GM23338 (cell line): ENCODE results near the gene SLC10A6. TPM values are rescaled to one million over a fixed set of nuclear protein-coding genes. Genes with fewer than 3 reads are reported as not detected.

Experiments used
- ATAC-seq: fragments of 200-7000 bp; cut with Tn5 transposase; 3 replicates; pipeline ENCODE4 v1.9.1; 2020
- DNase-seq: peaks from one replicate; pipeline ENCODE4 v3.0.0-alpha.2; 2015; ENCODE audit warnings: low spot score
- H2AFZ ChIP-seq: fragments of 200-600 bp; sonication (generic); 2 replicates; pipeline ENCODE4 v1.8.0; 2016; ENCODE audit warnings: antibody characterized with exemption, mild to moderate bottlenecking, moderate library complexity
- H3F3A ChIP-seq: fragments of 200-600 bp; sonication (generic); replicated peaks from 2 replicates; pipeline ENCODE4 v1.8.0; 2017; ENCODE audit warnings: antibody characterized with exemption, mixed run types, low read depth
- H3K27ac ChIP-seq: fragments of 200-600 bp; sonication (generic); 2 replicates; pipeline ENCODE4 v1.6.1; 2016; ENCODE audit warnings: low read depth
- H3K27me3 ChIP-seq: fragments of 200-600 bp; sonication (generic); 2 replicates; pipeline ENCODE4 v1.8.0; 2016; ENCODE audit warnings: mild to moderate bottlenecking, mixed run types, moderate library complexity; ENCODE audit not compliant: insufficient read depth
- H3K36me3 ChIP-seq: fragments of 200-600 bp; sonication (generic); 2 replicates; pipeline ENCODE4 v1.8.0; 2016; ENCODE audit warnings: mild to moderate bottlenecking; ENCODE audit not compliant: insufficient read depth
- H3K4me1 ChIP-seq: fragments of 200-600 bp; sonication (generic); 2 replicates; pipeline ENCODE4 v1.8.0; 2016; ENCODE audit warnings: mild to moderate bottlenecking, moderate library complexity; ENCODE audit not compliant: insufficient read depth
- H3K4me2 ChIP-seq: fragments of 200-600 bp; sonication (generic); 2 replicates; pipeline ENCODE4 v1.7.1; 2017; ENCODE audit warnings: mixed run types
- H3K4me3 ChIP-seq: fragments of 200-600 bp; sonication (generic); 2 replicates; pipeline ENCODE4 v1.6.1; 2016; ENCODE audit warnings: mixed run types
- H3K79me2 ChIP-seq: fragments of 200-600 bp; sonication (generic); replicated peaks from 2 replicates; pipeline ENCODE4 v1.8.0; 2017; ENCODE audit warnings: mild to moderate bottlenecking; ENCODE audit not compliant: insufficient read depth
- H3K9me2 ChIP-seq: fragments of 200-600 bp; sonication (generic); 2 replicates; pipeline ENCODE4 v1.8.0; 2017; ENCODE audit not compliant: insufficient read depth
- H4K20me1 ChIP-seq: fragments of 200-600 bp; sonication (generic); replicated peaks from 2 replicates; pipeline ENCODE4 v1.8.0; 2017; ENCODE audit warnings: mild to moderate bottlenecking; ENCODE audit not compliant: insufficient read depth
- H3K27ac Mint-ChIP-seq: 2 replicates; pipeline ENCODE4 v1.8.0; 2020; ENCODE audit warnings: inconsistent platforms, mild to moderate bottlenecking, moderate library complexity, mixed read lengths
- H3K27me3 Mint-ChIP-seq: 3 replicates; pipeline ENCODE4 v1.8.0; 2022; ENCODE audit warnings: low read depth, mild to moderate bottlenecking, moderate library complexity, mixed read lengths, inconsistent platforms; ENCODE audit not compliant: insufficient read depth, poor library complexity
- H3K36me3 Mint-ChIP-seq: 3 replicates; pipeline ENCODE4 v1.8.0; 2021; ENCODE audit warnings: low read depth, mild to moderate bottlenecking, inconsistent platforms, moderate library complexity, mixed read lengths
- H3K4me1 Mint-ChIP-seq: 3 replicates; pipeline ENCODE4 v1.8.0; 2020; ENCODE audit warnings: mild to moderate bottlenecking, inconsistent platforms, mixed read lengths
- H3K4me3 Mint-ChIP-seq: 3 replicates; pipeline ENCODE4 v1.8.0; 2021; ENCODE audit warnings: moderate library complexity, mild to moderate bottlenecking, inconsistent platforms, mixed read lengths
- H3K9me3 Mint-ChIP-seq: 3 replicates; pipeline ENCODE4 v1.8.0; 2020; ENCODE audit warnings: moderate library complexity, mild to moderate bottlenecking, inconsistent platforms, mixed read lengths
- CREB1 ChIP-seq: fragments of 250-450 bp; sonication (Bioruptor Pico); IDR thresholded peaks from 2 replicates; pipeline ENCODE4 v1.5.0; 2020; ENCODE audit warnings: low read depth, mild to moderate bottlenecking, moderate library complexity
- EZH2 ChIP-seq: fragments of 200-600 bp; sonication (generic); IDR thresholded peaks from one replicate; pipeline ENCODE4 v1.8.0; 2017; ENCODE audit warnings: antibody characterized with exemption, mild to moderate bottlenecking, low read depth; ENCODE audit not compliant: unreplicated experiment
- EZH2phosphoT487 ChIP-seq: fragments of 200-600 bp; sonication (generic); IDR thresholded peaks from one replicate; pipeline ENCODE4 v1.8.1; 2018; ENCODE audit warnings: antibody characterized with exemption; ENCODE audit not compliant: unreplicated experiment
- JUNB ChIP-seq: IDR thresholded peaks from one replicate; pipeline ENCODE4 v1.6.1; 2016; ENCODE audit warnings: antibody characterized with exemption; ENCODE audit not compliant: unreplicated experiment
- NANOG ChIP-seq: IDR thresholded peaks from 2 replicates; pipeline ENCODE4 v1.6.1; 2016; ENCODE audit warnings: antibody characterized with exemption, borderline replicate concordance
- POLR2AphosphoS5 ChIP-seq: IDR thresholded peaks from 2 replicates; pipeline ENCODE4 v1.6.1; 2016; ENCODE audit warnings: antibody characterized with exemption, low read depth
- STAT1 ChIP-seq: IDR thresholded peaks from one replicate; pipeline ENCODE4 v1.6.1; 2016; ENCODE audit warnings: antibody characterized with exemption; ENCODE audit not compliant: unreplicated experiment
- ZNF114 ChIP-seq: fragments of 250-450 bp; sonication (Bioruptor Pico); IDR thresholded peaks from 2 replicates; pipeline ENCODE4 v1.5.0; 2020; ENCODE audit warnings: mild to moderate bottlenecking, moderate library complexity
- ZNF331 ChIP-seq: fragments of 250-450 bp; sonication (Bioruptor Pico); IDR thresholded peaks from 2 replicates; pipeline ENCODE4 v1.5.0; 2020; ENCODE audit warnings: low read depth, mild to moderate bottlenecking, moderate library complexity
- polyA plus RNA-seq: library from polyadenylated mRNA; unstranded; fragments of >200 nt; fragmentation: Nextera tagmentation; extraction: Ambion mirVana; gene quantifications from 2 replicates; pipeline ENCODE4 v1.2.1, GENCODE V29; 2016
- total RNA-seq: library from RNA; depleted of rRNA; stranded (reverse); fragments of >200 nt; shearing (Covaris generic); gene quantifications from 2 replicates; pipeline ENCODE4 v1.2.3, GENCODE V29; 2014
- TF ChIP-seq, protein P1 (sequence below): IDR thresholded peaks from one replicate; pipeline ENCODE4 v1.6.1; 2018; ENCODE audit warnings: antibody characterized with exemption; ENCODE audit not compliant: unreplicated experiment
- TF ChIP-seq, protein P2 (sequence below): IDR thresholded peaks from 2 replicates; pipeline ENCODE4 v1.6.1; 2016; ENCODE audit warnings: antibody characterized with exemption
- TF ChIP-seq, protein P3 (sequence below): fragments of 250-450 bp; sonication (Bioruptor Pico); IDR thresholded peaks from 2 replicates; pipeline ENCODE4 v1.5.0; 2020; ENCODE audit warnings: mild to moderate bottlenecking, moderate library complexity
- TF ChIP-seq, protein P4 (sequence below), 2 experiments: fragments of 200-600 bp in 1 of 2; sonication (generic) in 1 of 2; conservative IDR thresholded peaks; 2 replicates each; pipeline versions ENCODE4 v1.5.1 to v1.6.1; 2016 to 2017; ENCODE audit warnings: antibody characterized with exemption in 2 of 2, low read depth in 2 of 2, mild to moderate bottlenecking in 2 of 2, moderate library complexity in 1 of 2

Gene SLC10A6
- total and polyA plus RNA-seq, 2 experiments from 2014 or later, result not detected

DNA sequence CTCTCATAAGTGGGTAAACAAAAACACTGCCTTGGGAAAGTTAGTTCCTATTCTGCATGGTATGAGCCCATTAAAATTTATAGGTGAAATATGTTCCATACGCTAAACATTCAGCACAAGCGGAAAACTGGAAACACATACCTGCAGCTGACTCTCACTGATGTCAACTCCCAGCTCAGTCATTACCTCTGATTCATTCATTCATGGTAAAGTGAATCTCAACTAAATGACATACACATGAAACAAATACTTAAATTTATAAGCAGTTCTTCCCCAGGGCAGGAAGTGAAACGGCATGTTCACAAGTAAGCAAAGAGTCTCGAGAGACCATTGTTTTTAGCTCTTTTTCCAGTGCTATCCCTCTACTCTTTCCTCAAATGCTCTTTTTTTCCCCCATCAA, 1.6 kb downstream of the SLC10A6 start:
- no peak overlapping the region for H3K4me3 Mint-ChIP-seq
- Histone ChIP-seq H3K27ac (no peak overlapping the region), H3K36me3 (no peaks in the 10 kb centered on the region), H4K20me1 (no peaks in the 10 kb centered on the region), H3K27me3 (no peaks in the 10 kb centered on the region), H3F3A (no peaks in the 10 kb centered on the region), H3K4me2 (no peak overlapping the region), H3K4me3 (no peak overlapping the region), H3K4me1 (no peaks in the 10 kb centered on the region), H2AFZ (peak overlapping the region; percentile 74; the same call in 1 of the 2 replicates), H3K9me2 (peaks cover 5% of the 10 kb centered on the region), H3K79me2 (no peaks in the 10 kb centered on the region)
- ATAC-seq, result no peak
- peaks cover 3% of the 10 kb centered on the region for H3K27me3 Mint-ChIP-seq
- no peak for DNase-seq
- H3K36me3 Mint-ChIP-seq, result no peaks in the 10 kb centered on the region
- peaks cover 7% of the 10 kb centered on the region for H3K4me1 Mint-ChIP-seq
- H3K9me3 Mint-ChIP-seq, result no peaks in the 10 kb centered on the region
- TF ChIP-seq CREB1 (no peak), JUNB (no peak), POLR2AphosphoS5 (no peak), ZNF331 (CRISPR knock-in tag) (no peak), EZH2 (no peak), STAT1 (no peak), NANOG (no peak), ZNF114 (CRISPR knock-in tag) (no peak), EZH2phosphoT487 (no peak)
- TF ChIP-seq, protein P1, sequence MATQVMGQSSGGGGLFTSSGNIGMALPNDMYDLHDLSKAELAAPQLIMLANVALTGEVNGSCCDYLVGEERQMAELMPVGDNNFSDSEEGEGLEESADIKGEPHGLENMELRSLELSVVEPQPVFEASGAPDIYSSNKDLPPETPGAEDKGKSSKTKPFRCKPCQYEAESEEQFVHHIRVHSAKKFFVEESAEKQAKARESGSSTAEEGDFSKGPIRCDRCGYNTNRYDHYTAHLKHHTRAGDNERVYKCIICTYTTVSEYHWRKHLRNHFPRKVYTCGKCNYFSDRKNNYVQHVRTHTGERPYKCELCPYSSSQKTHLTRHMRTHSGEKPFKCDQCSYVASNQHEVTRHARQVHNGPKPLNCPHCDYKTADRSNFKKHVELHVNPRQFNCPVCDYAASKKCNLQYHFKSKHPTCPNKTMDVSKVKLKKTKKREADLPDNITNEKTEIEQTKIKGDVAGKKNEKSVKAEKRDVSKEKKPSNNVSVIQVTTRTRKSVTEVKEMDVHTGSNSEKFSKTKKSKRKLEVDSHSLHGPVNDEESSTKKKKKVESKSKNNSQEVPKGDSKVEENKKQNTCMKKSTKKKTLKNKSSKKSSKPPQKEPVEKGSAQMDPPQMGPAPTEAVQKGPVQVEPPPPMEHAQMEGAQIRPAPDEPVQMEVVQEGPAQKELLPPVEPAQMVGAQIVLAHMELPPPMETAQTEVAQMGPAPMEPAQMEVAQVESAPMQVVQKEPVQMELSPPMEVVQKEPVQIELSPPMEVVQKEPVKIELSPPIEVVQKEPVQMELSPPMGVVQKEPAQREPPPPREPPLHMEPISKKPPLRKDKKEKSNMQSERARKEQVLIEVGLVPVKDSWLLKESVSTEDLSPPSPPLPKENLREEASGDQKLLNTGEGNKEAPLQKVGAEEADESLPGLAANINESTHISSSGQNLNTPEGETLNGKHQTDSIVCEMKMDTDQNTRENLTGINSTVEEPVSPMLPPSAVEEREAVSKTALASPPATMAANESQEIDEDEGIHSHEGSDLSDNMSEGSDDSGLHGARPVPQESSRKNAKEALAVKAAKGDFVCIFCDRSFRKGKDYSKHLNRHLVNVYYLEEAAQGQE, result no peak
- TF ChIP-seq, protein P2, sequence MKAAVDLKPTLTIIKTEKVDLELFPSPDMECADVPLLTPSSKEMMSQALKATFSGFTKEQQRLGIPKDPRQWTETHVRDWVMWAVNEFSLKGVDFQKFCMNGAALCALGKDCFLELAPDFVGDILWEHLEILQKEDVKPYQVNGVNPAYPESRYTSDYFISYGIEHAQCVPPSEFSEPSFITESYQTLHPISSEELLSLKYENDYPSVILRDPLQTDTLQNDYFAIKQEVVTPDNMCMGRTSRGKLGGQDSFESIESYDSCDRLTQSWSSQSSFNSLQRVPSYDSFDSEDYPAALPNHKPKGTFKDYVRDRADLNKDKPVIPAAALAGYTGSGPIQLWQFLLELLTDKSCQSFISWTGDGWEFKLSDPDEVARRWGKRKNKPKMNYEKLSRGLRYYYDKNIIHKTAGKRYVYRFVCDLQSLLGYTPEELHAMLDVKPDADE, result no peak
- TF ChIP-seq, protein P3, sequence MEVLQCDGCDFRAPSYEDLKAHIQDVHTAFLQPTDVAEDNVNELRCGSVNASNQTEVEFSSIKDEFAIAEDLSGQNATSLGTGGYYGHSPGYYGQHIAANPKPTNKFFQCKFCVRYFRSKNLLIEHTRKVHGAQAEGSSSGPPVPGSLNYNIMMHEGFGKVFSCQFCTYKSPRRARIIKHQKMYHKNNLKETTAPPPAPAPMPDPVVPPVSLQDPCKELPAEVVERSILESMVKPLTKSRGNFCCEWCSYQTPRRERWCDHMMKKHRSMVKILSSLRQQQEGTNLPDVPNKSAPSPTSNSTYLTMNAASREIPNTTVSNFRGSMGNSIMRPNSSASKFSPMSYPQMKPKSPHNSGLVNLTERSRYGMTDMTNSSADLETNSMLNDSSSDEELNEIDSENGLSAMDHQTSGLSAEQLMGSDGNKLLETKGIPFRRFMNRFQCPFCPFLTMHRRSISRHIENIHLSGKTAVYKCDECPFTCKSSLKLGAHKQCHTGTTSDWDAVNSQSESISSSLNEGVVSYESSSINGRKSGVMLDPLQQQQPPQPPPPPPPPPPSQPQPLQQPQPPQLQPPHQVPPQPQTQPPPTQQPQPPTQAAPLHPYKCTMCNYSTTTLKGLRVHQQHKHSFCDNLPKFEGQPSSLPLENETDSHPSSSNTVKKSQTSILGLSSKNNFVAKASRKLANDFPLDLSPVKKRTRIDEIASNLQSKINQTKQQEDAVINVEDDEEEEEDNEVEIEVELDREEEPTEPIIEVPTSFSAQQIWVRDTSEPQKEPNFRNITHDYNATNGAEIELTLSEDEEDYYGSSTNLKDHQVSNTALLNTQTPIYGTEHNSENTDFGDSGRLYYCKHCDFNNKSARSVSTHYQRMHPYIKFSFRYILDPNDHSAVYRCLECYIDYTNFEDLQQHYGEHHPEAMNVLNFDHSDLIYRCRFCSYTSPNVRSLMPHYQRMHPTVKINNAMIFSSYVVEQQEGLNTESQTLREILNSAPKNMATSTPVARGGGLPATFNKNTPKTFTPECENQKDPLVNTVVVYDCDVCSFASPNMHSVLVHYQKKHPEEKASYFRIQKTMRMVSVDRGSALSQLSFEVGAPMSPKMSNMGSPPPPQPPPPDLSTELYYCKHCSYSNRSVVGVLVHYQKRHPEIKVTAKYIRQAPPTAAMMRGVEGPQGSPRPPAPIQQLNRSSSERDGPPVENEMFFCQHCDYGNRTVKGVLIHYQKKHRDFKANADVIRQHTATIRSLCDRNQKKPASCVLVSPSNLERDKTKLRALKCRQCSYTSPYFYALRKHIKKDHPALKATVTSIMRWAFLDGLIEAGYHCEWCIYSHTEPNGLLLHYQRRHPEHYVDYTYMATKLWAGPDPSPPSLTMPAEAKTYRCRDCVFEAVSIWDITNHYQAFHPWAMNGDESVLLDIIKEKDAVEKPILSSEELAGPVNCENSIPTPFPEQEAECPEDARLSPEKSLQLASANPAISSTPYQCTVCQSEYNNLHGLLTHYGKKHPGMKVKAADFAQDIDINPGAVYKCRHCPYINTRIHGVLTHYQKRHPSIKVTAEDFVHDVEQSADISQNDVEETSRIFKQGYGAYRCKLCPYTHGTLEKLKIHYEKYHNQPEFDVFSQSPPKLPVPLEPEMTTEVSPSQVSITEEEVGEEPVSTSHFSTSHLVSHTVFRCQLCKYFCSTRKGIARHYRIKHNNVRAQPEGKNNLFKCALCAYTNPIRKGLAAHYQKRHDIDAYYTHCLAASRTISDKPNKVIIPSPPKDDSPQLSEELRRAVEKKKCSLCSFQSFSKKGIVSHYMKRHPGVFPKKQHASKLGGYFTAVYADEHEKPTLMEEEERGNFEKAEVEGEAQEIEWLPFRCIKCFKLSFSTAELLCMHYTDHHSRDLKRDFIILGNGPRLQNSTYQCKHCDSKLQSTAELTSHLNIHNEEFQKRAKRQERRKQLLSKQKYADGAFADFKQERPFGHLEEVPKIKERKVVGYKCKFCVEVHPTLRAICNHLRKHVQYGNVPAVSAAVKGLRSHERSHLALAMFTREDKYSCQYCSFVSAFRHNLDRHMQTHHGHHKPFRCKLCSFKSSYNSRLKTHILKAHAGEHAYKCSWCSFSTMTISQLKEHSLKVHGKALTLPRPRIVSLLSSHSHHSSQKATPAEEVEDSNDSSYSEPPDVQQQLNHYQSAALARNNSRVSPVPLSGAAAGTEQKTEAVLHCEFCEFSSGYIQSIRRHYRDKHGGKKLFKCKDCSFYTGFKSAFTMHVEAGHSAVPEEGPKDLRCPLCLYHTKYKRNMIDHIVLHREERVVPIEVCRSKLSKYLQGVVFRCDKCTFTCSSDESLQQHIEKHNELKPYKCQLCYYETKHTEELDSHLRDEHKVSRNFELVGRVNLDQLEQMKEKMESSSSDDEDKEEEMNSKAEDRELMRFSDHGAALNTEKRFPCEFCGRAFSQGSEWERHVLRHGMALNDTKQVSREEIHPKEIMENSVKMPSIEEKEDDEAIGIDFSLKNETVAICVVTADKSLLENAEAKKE (CRISPR knock-in tag), result no peak
- TF ChIP-seq, protein P4, sequence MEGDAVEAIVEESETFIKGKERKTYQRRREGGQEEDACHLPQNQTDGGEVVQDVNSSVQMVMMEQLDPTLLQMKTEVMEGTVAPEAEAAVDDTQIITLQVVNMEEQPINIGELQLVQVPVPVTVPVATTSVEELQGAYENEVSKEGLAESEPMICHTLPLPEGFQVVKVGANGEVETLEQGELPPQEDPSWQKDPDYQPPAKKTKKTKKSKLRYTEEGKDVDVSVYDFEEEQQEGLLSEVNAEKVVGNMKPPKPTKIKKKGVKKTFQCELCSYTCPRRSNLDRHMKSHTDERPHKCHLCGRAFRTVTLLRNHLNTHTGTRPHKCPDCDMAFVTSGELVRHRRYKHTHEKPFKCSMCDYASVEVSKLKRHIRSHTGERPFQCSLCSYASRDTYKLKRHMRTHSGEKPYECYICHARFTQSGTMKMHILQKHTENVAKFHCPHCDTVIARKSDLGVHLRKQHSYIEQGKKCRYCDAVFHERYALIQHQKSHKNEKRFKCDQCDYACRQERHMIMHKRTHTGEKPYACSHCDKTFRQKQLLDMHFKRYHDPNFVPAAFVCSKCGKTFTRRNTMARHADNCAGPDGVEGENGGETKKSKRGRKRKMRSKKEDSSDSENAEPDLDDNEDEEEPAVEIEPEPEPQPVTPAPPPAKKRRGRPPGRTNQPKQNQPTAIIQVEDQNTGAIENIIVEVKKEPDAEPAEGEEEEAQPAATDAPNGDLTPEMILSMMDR (conservative IDR thresholded peaks at IDR 0.05; ENCODE audit: low read depth in 2 of 2), result no peak
- H3K27ac Mint-ChIP-seq, result no peak overlapping the region
